Peyer's patch (tissue), 4 donors: Measurements from ENCODE around the gene FRMD4A. TPM values are rescaled to one million over a fixed set of nuclear protein-coding genes. Genes with fewer than 3 reads are reported as not detected.
"Not testable (repeated sequence)": the region's sequence is repeated elsewhere in the genome, so short reads cannot be mapped to it uniquely, and the experiment has no call there.

ENCODE experiments used
- DNase-seq, 3 donors: peaks; one replicate each; pipeline ENCODE4 v3.0.0-alpha.2; 2017 to 2019
- H3K27ac ChIP-seq, 4 donors: fragments of 200-600 bp; sonication (generic); one replicate each; pipeline ENCODE4 v1.5.1; 2016 to 2019
- H3K27me3 ChIP-seq, 2 donors: fragments of 200-600 bp; sonication (generic); one replicate each; pipeline ENCODE4 v1.5.1; 2019
- H3K36me3 ChIP-seq, 3 donors: fragments of 200-600 bp; sonication (generic); one replicate each; pipeline ENCODE4 v1.5.1; 2016 to 2019
- H3K4me1 ChIP-seq, 4 donors: fragments of 200-600 bp; sonication (generic); one replicate each; pipeline ENCODE4 v1.5.1; 2016 to 2019
- H3K4me3 ChIP-seq, 4 donors: fragments of 200-600 bp; sonication (generic); 1 replicate in 3 of 4; 2 replicates in 1 of 4; pipeline ENCODE4 v1.5.1; 2016 to 2019; ENCODE audit warnings: mild to moderate bottlenecking in 1 of 4
- H3K9me3 ChIP-seq, 4 donors: fragments of 200-600 bp; sonication (generic); one replicate each; pipeline ENCODE4 v1.5.1; 2016 to 2019; ENCODE audit warnings: mild to moderate bottlenecking in 1 of 4
- POLR2A ChIP-seq, 2 donors: fragments of 450-650 bp; IDR thresholded peaks; one replicate each; pipeline ENCODE4 v1.5.1; 2017; ENCODE audit warnings: antibody characterized with exemption in 2 of 2, mild to moderate bottlenecking in 2 of 2, moderate library complexity in 2 of 2
- total RNA-seq, 4 donors: library from RNA; depleted of rRNA; stranded (reverse); fragments of >200 nt; gene quantifications; one replicate each; pipeline ENCODE4 v1.1.0, GENCODE V29; 2016
- TF ChIP-seq, protein P1 (sequence below), 6 experiments: fragments of 450-650 bp in 4 of 6; fragments of 200-600 bp in 2 of 6; sonication (generic) in 1 of 6; IDR thresholded peaks; one replicate each; pipeline ENCODE4 v1.5.1; 2017 to 2019; ENCODE audit warnings: antibody characterized with exemption in 6 of 6, mild to moderate bottlenecking in 3 of 6, moderate library complexity in 1 of 6

Gene FRMD4A
- total RNA-seq, 4 donors from 2014 or later = 3.0 to 47.9 (median 5.9) TPM

DNA sequence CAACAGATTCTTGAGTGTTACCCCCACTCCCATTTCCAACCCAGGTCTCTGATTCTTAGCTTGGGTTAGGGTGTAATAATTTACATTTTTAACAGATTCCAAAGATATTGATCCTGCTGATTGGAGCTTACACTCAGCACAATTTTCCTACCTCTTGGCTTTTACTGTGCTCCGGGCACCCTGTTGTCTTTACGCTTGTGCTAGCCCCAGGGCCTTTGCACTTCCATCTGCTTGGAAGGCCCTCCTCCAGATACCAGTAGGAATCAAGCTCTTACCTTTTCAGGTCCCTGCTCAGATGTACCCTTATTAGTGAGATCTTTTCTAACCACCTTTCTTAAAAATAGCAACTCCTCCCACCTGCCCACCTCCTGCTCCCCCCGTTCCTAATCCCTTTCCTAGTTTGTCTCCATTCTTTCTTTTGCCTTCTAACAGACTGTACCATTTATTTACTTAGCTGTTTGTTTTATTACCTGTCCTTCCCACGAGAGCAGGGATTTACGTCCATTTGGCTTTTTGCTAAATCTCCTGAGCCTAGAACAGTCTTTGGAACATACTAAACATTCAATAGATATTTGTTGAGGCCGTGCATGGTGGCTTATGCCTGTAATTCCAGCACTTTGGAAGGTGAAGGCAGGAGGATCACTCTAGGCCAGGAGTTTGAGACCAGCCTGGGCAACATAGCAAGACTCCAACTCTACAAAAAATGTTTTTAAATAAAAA is 427.7 kb downstream of the FRMD4A start:
- H3K36me3 ChIP-seq = no peaks in the 10 kb centered on the region
- DNase-seq = no peak
- no peak overlapping the region for H3K27ac ChIP-seq
- H3K9me3 ChIP-seq = no peaks in the 10 kb centered on the region
- H3K4me3 ChIP-seq = no peak overlapping the region
- H3K4me1 ChIP-seq = no peaks in the 10 kb centered on the region
- TF ChIP-seq, protein P1, sequence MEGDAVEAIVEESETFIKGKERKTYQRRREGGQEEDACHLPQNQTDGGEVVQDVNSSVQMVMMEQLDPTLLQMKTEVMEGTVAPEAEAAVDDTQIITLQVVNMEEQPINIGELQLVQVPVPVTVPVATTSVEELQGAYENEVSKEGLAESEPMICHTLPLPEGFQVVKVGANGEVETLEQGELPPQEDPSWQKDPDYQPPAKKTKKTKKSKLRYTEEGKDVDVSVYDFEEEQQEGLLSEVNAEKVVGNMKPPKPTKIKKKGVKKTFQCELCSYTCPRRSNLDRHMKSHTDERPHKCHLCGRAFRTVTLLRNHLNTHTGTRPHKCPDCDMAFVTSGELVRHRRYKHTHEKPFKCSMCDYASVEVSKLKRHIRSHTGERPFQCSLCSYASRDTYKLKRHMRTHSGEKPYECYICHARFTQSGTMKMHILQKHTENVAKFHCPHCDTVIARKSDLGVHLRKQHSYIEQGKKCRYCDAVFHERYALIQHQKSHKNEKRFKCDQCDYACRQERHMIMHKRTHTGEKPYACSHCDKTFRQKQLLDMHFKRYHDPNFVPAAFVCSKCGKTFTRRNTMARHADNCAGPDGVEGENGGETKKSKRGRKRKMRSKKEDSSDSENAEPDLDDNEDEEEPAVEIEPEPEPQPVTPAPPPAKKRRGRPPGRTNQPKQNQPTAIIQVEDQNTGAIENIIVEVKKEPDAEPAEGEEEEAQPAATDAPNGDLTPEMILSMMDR (IDR thresholded peaks at IDR 0.05) = no peak
- no peak for TF ChIP-seq POLR2A (IDR thresholded peaks at IDR 0.05)
- no peaks in the 10 kb centered on the region for H3K27me3 ChIP-seq

DNA sequence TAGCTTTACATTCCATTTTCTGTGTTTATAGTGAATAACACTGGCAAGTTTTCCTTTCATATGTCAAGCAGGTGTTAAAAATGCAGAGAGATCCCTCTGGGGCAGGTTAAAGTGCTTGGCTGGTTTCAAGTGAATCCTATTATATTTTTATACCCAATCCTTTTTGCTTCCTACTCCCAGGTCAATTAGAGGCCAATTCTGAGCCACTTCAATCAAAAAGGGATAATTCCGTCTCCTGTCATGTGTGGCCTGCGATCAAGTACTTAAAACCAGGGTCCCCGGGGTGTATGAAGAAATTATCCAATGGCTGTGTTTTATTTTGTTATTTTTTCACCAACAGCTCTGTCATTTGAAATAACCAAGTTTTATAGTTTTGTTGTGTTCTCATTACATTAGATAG is 430.8 kb downstream of the FRMD4A start:
- no peaks in the 10 kb centered on the region for H3K9me3 ChIP-seq
- no peaks in the 10 kb centered on the region for H3K27me3 ChIP-seq
- no peak overlapping the region for H3K27ac ChIP-seq
- no peak for DNase-seq
- H3K36me3 ChIP-seq = no peaks in the 10 kb centered on the region
- H3K4me1 ChIP-seq = no peaks in the 10 kb centered on the region
- H3K4me3 ChIP-seq = no peak overlapping the region
- no peak for TF ChIP-seq POLR2A (IDR thresholded peaks at IDR 0.05)
- TF ChIP-seq, protein P1 (IDR thresholded peaks at IDR 0.05) = no peak

DNA sequence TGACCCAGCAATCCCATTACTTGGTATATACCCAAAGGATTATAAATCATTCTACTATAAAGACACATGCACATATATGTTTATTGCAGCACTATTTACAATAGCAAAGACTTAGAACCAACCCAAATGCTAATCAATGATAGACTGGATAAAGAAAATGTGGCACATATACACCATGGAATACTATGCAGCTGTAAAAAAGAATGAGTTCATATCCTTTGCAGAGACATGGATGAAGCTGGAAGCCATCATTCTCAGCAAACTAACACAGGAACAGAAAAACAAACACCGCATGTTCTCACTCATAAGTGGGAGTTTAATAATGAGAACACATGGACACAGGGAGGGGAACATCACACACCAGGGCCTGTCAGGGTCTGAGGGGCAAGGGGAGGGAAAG is 434.6 kb downstream of the FRMD4A start:
- not testable (repeated sequence) for H3K27ac ChIP-seq, DNase-seq, H3K4me1 ChIP-seq, H3K27me3 ChIP-seq, H3K9me3 ChIP-seq, H3K4me3 ChIP-seq, H3K36me3 ChIP-seq

DNA sequence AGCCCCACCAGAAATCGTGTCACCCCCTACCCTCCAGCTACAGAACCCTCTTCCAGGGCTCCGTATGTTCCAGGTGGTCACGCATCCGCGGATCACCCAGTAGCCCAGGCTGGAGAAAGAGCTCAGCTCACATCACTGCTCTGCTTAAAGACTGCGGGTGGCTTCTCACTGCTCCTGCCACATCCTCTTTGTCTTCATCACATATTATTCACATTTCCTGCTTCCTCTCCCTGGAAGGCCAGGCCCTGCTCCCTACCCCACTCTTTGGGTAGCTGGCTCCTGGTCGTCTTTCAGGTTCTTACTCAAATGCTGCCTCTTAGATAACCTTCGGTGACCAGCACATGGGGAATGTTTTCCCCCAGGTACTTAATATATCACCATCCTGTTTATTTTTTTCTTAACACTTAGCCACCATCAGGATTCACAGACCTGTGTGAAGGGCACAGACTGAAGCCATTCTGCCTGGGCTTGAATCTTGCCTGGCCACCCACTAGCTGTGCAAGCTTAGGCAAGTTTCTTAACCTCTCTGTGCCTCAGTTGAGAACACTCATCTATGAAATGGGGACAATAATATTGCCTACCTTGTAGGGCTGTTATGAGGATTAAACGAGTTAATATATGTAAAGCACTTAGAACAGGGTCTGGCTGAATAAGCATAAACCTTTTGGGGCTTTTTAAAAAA is 436.2 kb downstream of the FRMD4A start:
- Histone ChIP-seq H3K36me3 (no peaks in the 10 kb centered on the region), H3K9me3 (no peaks in the 10 kb centered on the region), H3K4me1 (peaks cover 0 to 3% (median 0%) of the 10 kb centered on the region in 4 donors), H3K27ac (no peak overlapping the region), H3K27me3 (no peaks in the 10 kb centered on the region), H3K4me3 (no peak overlapping the region)
- no peak for TF ChIP-seq POLR2A (IDR thresholded peaks at IDR 0.05)
- TF ChIP-seq, protein P1 (IDR thresholded peaks at IDR 0.05) = no peak
- no peak for DNase-seq

DNA sequence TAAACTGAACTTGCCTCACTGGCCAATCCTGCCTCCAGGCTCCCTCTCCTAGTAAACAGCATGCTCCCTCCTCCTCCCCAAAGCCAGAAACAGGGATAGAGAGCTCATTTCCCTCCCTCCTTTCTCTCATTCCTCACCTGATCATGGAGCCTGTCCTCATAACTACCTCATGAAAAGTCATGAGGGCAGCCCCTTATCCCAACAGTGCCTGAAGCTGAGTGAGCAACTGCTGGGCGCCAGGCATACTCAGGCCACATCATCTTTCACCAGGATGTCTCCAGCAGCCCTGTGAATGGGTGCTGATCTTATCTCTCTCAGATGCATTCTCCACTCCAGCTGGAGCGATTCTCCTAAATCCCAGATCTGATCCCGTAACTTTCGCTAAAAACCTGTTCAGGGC is 436.8 kb downstream of the FRMD4A start:
- no peak for DNase-seq
- TF ChIP-seq, protein P1 (IDR thresholded peaks at IDR 0.05) = no peak
- TF ChIP-seq POLR2A (IDR thresholded peaks at IDR 0.05) = no peak
- H3K27ac ChIP-seq = no peak overlapping the region
- no peaks in the 10 kb centered on the region for H3K36me3 ChIP-seq
- no peaks in the 10 kb centered on the region for H3K9me3 ChIP-seq
- no peak overlapping the region for H3K4me3 ChIP-seq
- H3K27me3 ChIP-seq = no peaks in the 10 kb centered on the region
- H3K4me1 ChIP-seq = peaks cover 0 to 3% (median 0%) of the 10 kb centered on the region in 4 donors

DNA sequence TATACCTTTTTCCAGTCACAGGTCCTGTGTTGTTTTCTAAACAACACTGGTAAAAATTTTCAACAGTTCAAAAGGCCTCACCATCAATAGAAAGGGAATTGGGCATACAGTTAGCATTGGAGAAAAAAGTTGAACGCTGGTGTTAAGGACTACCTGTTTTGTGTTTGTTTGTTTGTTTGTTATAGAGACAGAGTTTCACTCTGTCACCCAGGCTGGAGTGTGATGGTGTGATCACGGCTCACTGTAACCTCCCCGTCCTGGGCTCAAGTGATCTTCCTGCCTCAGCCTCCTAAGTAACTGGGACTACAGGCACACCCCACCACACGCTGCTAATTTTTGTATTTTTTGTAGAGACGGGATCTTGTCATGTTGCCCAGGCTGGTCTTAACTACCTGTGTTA is 437.9 kb downstream of the FRMD4A start:
- Histone ChIP-seq H3K4me1 (peaks cover 0 to 3% (median 0%) of the 10 kb centered on the region in 4 donors), H3K9me3 (no peaks in the 10 kb centered on the region), H3K27ac (no peak overlapping the region), H3K36me3 (no peaks in the 10 kb centered on the region), H3K27me3 (no peaks in the 10 kb centered on the region), H3K4me3 (no peak overlapping the region)
- no peak for DNase-seq
- TF ChIP-seq, protein P1 (IDR thresholded peaks at IDR 0.05) = no peak
- TF ChIP-seq POLR2A (IDR thresholded peaks at IDR 0.05) = no peak
